T-cell (primary cell): ENCODE measurements around the gene CHID1. TPM values are rescaled to one million over a fixed set of nuclear protein-coding genes. Genes with fewer than 3 reads are reported as not detected.

Source experiments
- ATAC-seq, 4 experiments: fragments of 200-7000 bp in 3 of 4; fragments of 150-1000 bp in 1 of 4; cut with Tn5 transposase; replicated peaks in 1 of 4; 1 replicate in 3 of 4; 2 replicates in 1 of 4; pipeline ENCODE4 v1.10.0; 2021; ENCODE audit warnings: moderate library complexity in 3 of 4, mild to moderate bottlenecking in 2 of 4, moderate number of reproducible peaks in 1 of 4
- CTCF ChIA-PET, 2 donors: fragments of 300-600 bp; sonication (Branson Sonifier 250); formaldehyde crosslinking; loops; one replicate each; lab custom pipeline; 2022; ENCODE audit warnings: antibody characterized with exemption in 2 of 2; lab: Charles Lee
- POLR2A ChIA-PET, 2 donors: fragments of 300-600 bp; sonication (Branson Sonifier 250); formaldehyde crosslinking; loops; one replicate each; lab custom pipeline; 2022; ENCODE audit warnings: antibody characterized with exemption in 2 of 2; lab: Charles Lee
- DNase-seq, 35 experiments: peaks; one replicate each; pipeline versions ENCODE4 v3.0.0 to v3.0.0-alpha.2; 2013 to 2023
- H3K27ac ChIP-seq: one replicate; pipeline ENCODE4 v1.5.1; 2013; ENCODE audit warnings: low read length
- H3K27me3 ChIP-seq, 2 experiments: replicated peaks in 1 of 2; 1 replicate in 1 of 2; 2 replicates in 1 of 2; pipeline versions ENCODE4 v1.6.1 to v1.7.0; 2013; ENCODE audit warnings: low read length in 1 of 2, mixed read lengths in 1 of 2; ENCODE audit not compliant: control insufficient read depth in 2 of 2, insufficient read depth in 2 of 2; ENCODE audit errors: extremely low read depth in 1 of 2
- H3K36me3 ChIP-seq, 2 donors: 1 replicate in 1 of 2; 2 replicates in 1 of 2; pipeline versions ENCODE4 v1.6.1 to v1.7.0; 2013; ENCODE audit warnings: low read length in 1 of 2; ENCODE audit not compliant: control insufficient read depth in 2 of 2, insufficient read depth in 1 of 2; ENCODE audit errors: extremely low read depth in 1 of 2
- H3K4me1 ChIP-seq, 2 experiments: 1 replicate in 1 of 2; 2 replicates in 1 of 2; pipeline versions ENCODE4 v1.6.1 to v1.7.0; 2013; ENCODE audit warnings: low read length in 2 of 2, mixed read lengths in 1 of 2; ENCODE audit not compliant: insufficient read depth in 2 of 2, control insufficient read depth in 1 of 2; ENCODE audit errors: extremely low read depth in 1 of 2
- H3K4me3 ChIP-seq, 2 donors: 1 replicate in 1 of 2; 2 replicates in 1 of 2; pipeline versions ENCODE4 v1.5.1 to v1.7.0; 2013; ENCODE audit warnings: mild to moderate bottlenecking in 2 of 2, low read length in 1 of 2, moderate library complexity in 1 of 2; ENCODE audit not compliant: control insufficient read depth in 1 of 2; ENCODE audit errors: extremely low read depth in 1 of 2
- H3K9me3 ChIP-seq: 2 replicates; pipeline ENCODE4 v1.7.0; 2013
- H3K27ac Mint-ChIP-seq, 2 donors: one replicate each; pipeline ENCODE4 v1.8.0; 2020 to 2021; ENCODE audit warnings: mild to moderate bottlenecking in 2 of 2, mixed read lengths in 2 of 2
- H3K27me3 Mint-ChIP-seq, 2 donors: one replicate each; pipeline ENCODE4 v1.8.0; 2021 to 2022; ENCODE audit warnings: mixed read lengths in 2 of 2
- H3K36me3 Mint-ChIP-seq: one replicate; pipeline ENCODE4 v1.8.0; 2021; ENCODE audit warnings: mixed read lengths
- H3K4me1 Mint-ChIP-seq, 3 donors: one replicate each; pipeline ENCODE4 v1.8.0; 2020 to 2022; ENCODE audit warnings: mixed read lengths in 3 of 3, mild to moderate bottlenecking in 1 of 3
- H3K4me3 Mint-ChIP-seq, 3 donors: one replicate each; pipeline ENCODE4 v1.8.0; 2020 to 2022; ENCODE audit warnings: mild to moderate bottlenecking in 3 of 3, mixed read lengths in 3 of 3, moderate library complexity in 3 of 3
- H3K9me3 Mint-ChIP-seq, 3 donors: one replicate each; pipeline ENCODE4 v1.8.0; 2020 to 2022; ENCODE audit warnings: mixed read lengths in 3 of 3
- WGBS: methylation state at CpG from one replicate; pipeline ENCODE4 v1.1.5; 2013; ENCODE audit warnings: missing lambda C conversion rate; ENCODE audit not compliant: insufficient coverage; 5-methylcytosine and 5-hydroxymethylcytosine counted together
- total RNA-seq, 35 experiments: library from RNA in 6 of 35; stranded (reverse) in 6 of 35; fragments of 120-200 nt in 1 of 35; gene quantifications; one replicate each; pipeline versions ENCODE4 v1.2.1 to v1.2.4 and lab custom pipeline; 2013 to 2026

The CHID1 gene
- total RNA-seq, 5 donors from 2014 or later (not counting 1 experiment from before 2014, with no cell fraction given) = 39.0 to 68.4 (median 51.2) TPM

DNA sequence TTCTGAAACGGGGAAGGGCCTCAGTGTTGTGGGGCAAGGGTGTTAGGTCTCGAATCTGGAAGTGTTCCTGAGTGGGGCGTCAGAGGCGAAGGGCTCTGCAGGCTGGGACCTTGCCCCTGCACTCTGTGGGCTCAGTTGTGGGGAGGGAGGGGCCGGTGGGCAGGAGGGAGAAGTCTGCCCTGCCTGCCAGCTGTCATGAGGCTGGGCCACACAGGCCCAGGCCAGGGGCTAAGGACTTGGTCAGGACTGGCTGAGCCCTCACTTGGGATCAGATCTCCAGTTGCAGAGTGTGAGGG lies 82.8 kb downstream of the CHID1 start, which contains the start of gene CRACR2B:
Gene CRACR2B (plus strand): TSS at position 23 of the 296 bp plus-strand sequence. CDS start 689 bp downstream, outside the sequence.
- no peaks in the 10 kb centered on the region for H3K9me3 Mint-ChIP-seq
- peak within 1 kb of the TSS; percentile 38 to 62 for H3K4me3 ChIP-seq
- peak within 1 kb of the TSS; percentile 65 to 78 (median 72) for H3K4me3 Mint-ChIP-seq
- H3K36me3 Mint-ChIP-seq = peaks cover 10% of the 10 kb centered on the region
- H3K27ac Mint-ChIP-seq = peak within 1 kb of the TSS in 1 of 2 donors; percentile 55
- ChIA-PET CTCF (no interaction called here), POLR2A (no interaction called here)
- no peak for ATAC-seq
- peaks cover 20 to 72% of the 10 kb centered on the region in 2 experiments for H3K4me1 ChIP-seq
- no peak within 1 kb of the TSS for H3K27ac ChIP-seq
- WGBS = 48% methylated on average over 3 of the region's 5 CpGs
- peaks cover 7 to 16% of the 10 kb centered on the region in 2 donors for H3K36me3 ChIP-seq
- H3K27me3 ChIP-seq = peaks cover 0 to 73% of the 10 kb centered on the region in 2 experiments
- peaks cover 9 to 37% of the 10 kb centered on the region in 2 donors for H3K27me3 Mint-ChIP-seq
- peaks cover 23 to 41% (median 30%) of the 10 kb centered on the region in 3 donors for H3K4me1 Mint-ChIP-seq
- no peak for DNase-seq
- H3K9me3 ChIP-seq = no peaks in the 10 kb centered on the region

DNA sequence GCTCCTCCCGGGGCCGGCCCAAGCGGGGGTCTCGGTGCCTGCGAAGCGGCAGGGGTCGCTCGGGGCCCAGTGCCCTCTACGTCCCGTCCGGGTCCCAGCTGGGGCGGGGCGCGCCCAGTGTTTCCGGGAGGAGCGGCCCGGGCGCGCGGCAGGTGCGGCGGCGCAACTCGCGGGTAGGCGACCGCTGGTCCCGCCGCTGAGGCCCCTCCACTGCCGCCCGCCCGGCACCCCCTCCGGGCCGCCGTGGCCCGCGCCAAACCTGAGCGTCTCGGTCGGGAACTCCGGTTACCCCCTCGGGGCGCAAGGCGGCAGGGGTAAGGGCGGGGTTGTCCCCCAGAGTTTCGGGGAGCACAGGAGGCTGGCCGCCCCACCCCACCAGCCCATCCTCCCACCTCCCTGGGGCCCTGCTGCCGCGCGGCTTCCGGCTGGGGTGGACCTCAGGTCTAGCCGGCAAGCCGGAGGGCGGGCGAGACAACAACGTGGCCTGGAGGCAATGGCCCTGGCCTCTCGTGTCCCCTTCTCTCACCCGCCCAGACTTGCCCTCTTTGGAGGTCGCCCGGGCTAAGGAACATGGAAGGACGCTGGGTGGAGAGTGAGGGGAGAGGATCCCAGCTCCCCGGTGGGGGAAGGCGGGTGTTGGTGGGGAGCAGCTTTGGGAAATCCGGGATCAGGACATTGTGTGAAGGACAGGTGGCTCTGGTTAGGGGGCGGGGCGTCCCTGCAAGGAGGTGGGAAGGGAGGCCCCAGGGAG lies 83.3 kb downstream of the CHID1 start:
- Mint-ChIP-seq H3K4me3 (peak overlapping the region; percentile 55 to 78 (median 59)), H3K4me1 (peaks cover 23 to 41% (median 30%) of the 10 kb centered on the region in 3 donors), H3K36me3 (peaks cover 13% of the 10 kb centered on the region), H3K27me3 (peaks cover 9 to 36% of the 10 kb centered on the region in 2 donors), H3K9me3 (no peaks in the 10 kb centered on the region), H3K27ac (peak overlapping the region in 1 of 2 donors; percentile 55)
- CTCF ChIA-PET = no interaction called here
- peak overlapping the region; percentile 38 to 62 for H3K4me3 ChIP-seq
- DNase-seq (no peak), ATAC-seq (peak in 3 of 4 experiments; percentile 3 to 26 (median 22))
- 5% methylated on average over 63 of the region's 66 CpGs for WGBS
- POLR2A ChIA-PET = no interaction called here
- H3K36me3 ChIP-seq = peaks cover 7 to 20% of the 10 kb centered on the region in 2 donors
- H3K27me3 ChIP-seq = peaks cover 0 to 73% of the 10 kb centered on the region in 2 experiments
- no peak overlapping the region for H3K27ac ChIP-seq
- peaks cover 20 to 70% of the 10 kb centered on the region in 2 experiments for H3K4me1 ChIP-seq
- H3K9me3 ChIP-seq = no peaks in the 10 kb centered on the region

GRCh38 chr11:826836-827145 lies 83.8 kb downstream of the CHID1 start:
- Histone ChIP-seq H3K36me3 (peaks cover 7 to 24% of the 10 kb centered on the region in 2 donors), H3K4me3 (peak overlapping the region; percentile 38 to 62), H3K27me3 (peaks cover 0 to 70% of the 10 kb centered on the region in 2 experiments), H3K9me3 (no peaks in the 10 kb centered on the region), H3K4me1 (peaks cover 20 to 68% of the 10 kb centered on the region in 2 experiments), H3K27ac (no peak overlapping the region)
- Mint-ChIP-seq H3K9me3 (no peaks in the 10 kb centered on the region), H3K4me1 (peaks cover 18 to 42% (median 28%) of the 10 kb centered on the region in 3 donors), H3K4me3 (peak overlapping the region; percentile 65 to 72 (median 71)), H3K36me3 (peaks cover 17% of the 10 kb centered on the region), H3K27ac (no peak overlapping the region), H3K27me3 (peaks cover 9 to 34% of the 10 kb centered on the region in 2 donors)
- under 1% methylated on average over 17 of the region's 22 CpGs for WGBS
- CTCF ChIA-PET = no interaction called here
- DNase-seq = no peak
- peak in 2 of 4 experiments; percentile 3 to 6 for ATAC-seq
- POLR2A ChIA-PET = no interaction called here

GRCh38 chr11:826227-826621 lies 84.4 kb downstream of the CHID1 start:
- peak overlapping the region; percentile 65 to 72 (median 71) for H3K4me3 Mint-ChIP-seq
- Histone ChIP-seq H3K4me3 (no peak overlapping the region), H3K27me3 (peaks cover 0 to 65% of the 10 kb centered on the region in 2 experiments), H3K9me3 (no peaks in the 10 kb centered on the region), H3K36me3 (peaks cover 7 to 29% of the 10 kb centered on the region in 2 donors), H3K4me1 (peaks cover 19 to 68% of the 10 kb centered on the region in 2 experiments), H3K27ac (no peak overlapping the region)
- no peak for DNase-seq
- no peak for ATAC-seq
- ChIA-PET POLR2A (no interaction called here), CTCF (no interaction called here)
- H3K27ac Mint-ChIP-seq = no peak overlapping the region
- peaks cover 14 to 39% (median 28%) of the 10 kb centered on the region in 3 donors for H3K4me1 Mint-ChIP-seq
- 55% methylated on average over 2 of the region's 9 CpGs for WGBS
- H3K27me3 Mint-ChIP-seq = peaks cover 9 to 30% of the 10 kb centered on the region in 2 donors
- no peaks in the 10 kb centered on the region for H3K9me3 Mint-ChIP-seq
- H3K36me3 Mint-ChIP-seq = peaks cover 17% of the 10 kb centered on the region

DNA sequence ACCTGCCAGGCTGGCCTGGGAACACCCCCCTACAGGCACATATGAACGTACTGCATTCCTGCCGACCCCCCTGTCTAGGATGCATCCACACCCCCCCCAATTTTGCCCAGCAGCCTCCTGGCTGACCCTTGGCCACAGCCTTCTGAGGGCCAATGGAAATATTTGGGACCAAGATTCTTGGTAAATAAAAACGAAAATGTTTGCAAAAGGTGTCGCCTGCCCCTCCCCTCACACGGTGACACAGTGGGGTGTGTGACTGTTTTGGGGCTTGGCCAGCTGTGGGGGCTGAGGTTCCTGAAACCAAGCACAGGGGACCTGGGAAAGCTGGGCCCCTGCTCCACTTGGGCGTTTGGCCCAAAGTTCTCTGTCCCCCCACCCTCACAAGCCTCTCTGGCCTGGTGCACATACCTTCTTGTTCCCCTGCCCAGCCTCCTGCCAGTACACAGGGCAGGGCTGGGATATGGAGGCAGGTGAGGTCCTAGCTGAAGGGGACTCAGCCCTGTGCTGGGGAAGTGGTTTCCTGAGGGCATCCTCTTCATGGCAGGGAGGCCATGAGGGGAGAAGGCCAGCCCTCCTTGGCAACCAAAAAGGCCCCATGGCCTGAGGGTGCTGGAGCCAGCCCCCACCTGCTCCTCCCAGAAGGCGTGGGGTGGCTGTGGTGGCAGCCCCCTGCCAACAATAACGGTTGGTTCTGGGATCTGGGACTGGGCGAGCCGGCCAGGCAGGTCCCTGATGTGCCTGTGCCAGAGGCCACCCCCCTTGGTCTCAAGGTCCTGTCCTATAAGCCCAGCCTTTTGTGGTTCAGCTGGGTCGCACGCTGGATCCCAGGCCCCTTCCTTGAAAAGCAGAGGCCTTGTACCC lies 85.0 kb downstream of the CHID1 start:
- no peaks in the 10 kb centered on the region for H3K9me3 ChIP-seq
- H3K4me1 ChIP-seq = peaks cover 15 to 68% of the 10 kb centered on the region in 2 experiments
- H3K27me3 ChIP-seq = peaks cover 0 to 58% of the 10 kb centered on the region in 2 experiments
- no peak overlapping the region for H3K27ac Mint-ChIP-seq
- DNase-seq (no peak), ATAC-seq (no peak)
- H3K4me1 Mint-ChIP-seq = peaks cover 21 to 42% (median 34%) of the 10 kb centered on the region in 3 donors
- H3K36me3 ChIP-seq = peaks cover 7 to 29% of the 10 kb centered on the region in 2 donors
- peaks cover 17% of the 10 kb centered on the region for H3K36me3 Mint-ChIP-seq
- no peaks in the 10 kb centered on the region for H3K9me3 Mint-ChIP-seq
- ChIA-PET POLR2A (no interaction called here), CTCF (no interaction called here)
- no peak overlapping the region for H3K27ac ChIP-seq
- H3K27me3 Mint-ChIP-seq = peaks cover 9 to 28% of the 10 kb centered on the region in 2 donors
- WGBS = 93% methylated on average over 5 of the region's 12 CpGs
- no peak overlapping the region for H3K4me3 ChIP-seq
- no peak overlapping the region for H3K4me3 Mint-ChIP-seq

DNA sequence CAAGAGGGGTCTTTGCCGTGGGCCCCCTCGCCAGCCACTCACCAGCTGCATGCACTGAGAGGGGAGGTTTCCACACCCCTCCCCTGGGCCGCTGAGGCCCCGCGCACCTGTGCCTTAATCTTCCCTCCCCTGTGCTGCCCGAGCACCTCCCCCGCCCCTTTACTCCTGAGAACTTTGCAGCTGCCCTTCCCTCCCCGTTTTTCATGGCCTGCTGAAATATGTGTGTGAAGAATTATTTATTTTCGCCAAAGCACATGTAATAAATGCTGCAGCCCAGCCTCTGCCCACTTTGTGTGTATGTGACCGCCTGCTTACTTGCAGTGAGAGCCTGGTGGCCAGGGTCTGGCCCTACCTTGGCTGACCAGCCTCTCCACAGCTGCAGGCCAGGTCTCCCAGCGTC lies 85.7 kb downstream of the CHID1 start:
- Mint-ChIP-seq H3K27me3 (peaks cover 9 to 25% of the 10 kb centered on the region in 2 donors), H3K27ac (no peak overlapping the region), H3K36me3 (peaks cover 17% of the 10 kb centered on the region), H3K4me3 (no peak overlapping the region), H3K4me1 (peaks cover 21 to 46% (median 35%) of the 10 kb centered on the region in 3 donors), H3K9me3 (no peaks in the 10 kb centered on the region)
- Histone ChIP-seq H3K36me3 (peaks cover 7 to 29% of the 10 kb centered on the region in 2 donors), H3K4me3 (no peak overlapping the region), H3K27me3 (peaks cover 0 to 52% of the 10 kb centered on the region in 2 experiments), H3K27ac (no peak overlapping the region), H3K9me3 (no peaks in the 10 kb centered on the region), H3K4me1 (peaks cover 12 to 68% of the 10 kb centered on the region in 2 experiments)
- 92% methylated on average over 5 of the region's 11 CpGs for WGBS
- no peak for DNase-seq
- ATAC-seq = no peak
- ChIA-PET POLR2A (no interaction called here), CTCF (no interaction called here)
